HG02943 (cell line): ENCODE measurements around the gene KCNH1.

Experiments
- ATAC-seq: cut with Tn5 transposase; IDR thresholded peaks from one replicate; pipeline ENCODE4 v1.9.1; 2021; ENCODE audit warnings: mild to moderate bottlenecking, low read depth, moderate library complexity; ENCODE audit not compliant: unreplicated experiment

The KCNH1 gene

GRCh38 chr1:210898473-210898872, 235.5 kb downstream of the KCNH1 start:
- ATAC-seq: no peak

GRCh38 chr1:210883821-210884220, 250.1 kb downstream of the KCNH1 start:
- no peak for ATAC-seq

GRCh38 chr1:210882414-210883221, 251.3 kb downstream of the KCNH1 start:
- no peak for ATAC-seq

- no peak for ATAC-seq
Observed at GRCh38 chr1:210878564-210878963, 255.4 kb downstream of the KCNH1 start.

- ATAC-seq: no peak
Observed at GRCh38 chr1:210876275-210876674, 257.7 kb downstream of the KCNH1 start.

- no peak for ATAC-seq
Observed at GRCh38 chr1:210866532-210866931, 267.4 kb downstream of the KCNH1 start.

GRCh38 chr1:210857705-210858104, 276.2 kb downstream of the KCNH1 start:
- ATAC-seq: no peak

GRCh38 chr1:210857146-210857663, 276.7 kb downstream of the KCNH1 start:
- no peak for ATAC-seq

- ATAC-seq: no peak
Observed at GRCh38 chr1:210855440-210855839, 278.5 kb downstream of the KCNH1 start.

GRCh38 chr1:210853276-210853675, 280.7 kb downstream of the KCNH1 start:
- ATAC-seq: no peak

- no peak for ATAC-seq
Observed at GRCh38 chr1:210850556-210850955, 283.4 kb downstream of the KCNH1 start.

- ATAC-seq: no peak
Observed at GRCh38 chr1:210848474-210848873, 285.5 kb downstream of the KCNH1 start.

GRCh38 chr1:210841926-210842625, 291.9 kb downstream of the KCNH1 start:
- no peak for ATAC-seq

GRCh38 chr1:210830034-210831028, 303.6 kb downstream of the KCNH1 start:
- ATAC-seq: no peak

GRCh38 chr1:210828996-210829596, 304.9 kb downstream of the KCNH1 start:
- no peak for ATAC-seq

GRCh38 chr1:210827481-210827880, 306.5 kb downstream of the KCNH1 start:
- no peak for ATAC-seq

GRCh38 chr1:210826686-210827085, 307.3 kb downstream of the KCNH1 start:
- ATAC-seq: no peak

- no peak for ATAC-seq
Observed at GRCh38 chr1:210822932-210823331, 311.0 kb downstream of the KCNH1 start.

- no peak for ATAC-seq
Observed at GRCh38 chr1:210822241-210822640, 311.7 kb downstream of the KCNH1 start.

GRCh38 chr1:210821615-210822014, 312.3 kb downstream of the KCNH1 start:
- ATAC-seq: no peak
